ENCODE data around the gene NECAB2.
A peak's percentile ranks its signal among the peaks of the same experiment; 100 is the strongest.

NECAB2 gene

GRCh38 chr16:83967838-83968305 is at the start of gene NECAB2:
Gene NECAB2, plus strand, starts transcription at chr16:83968244. Its CDS starts 405 bp downstream, at chr16:83968649.
- no peak for DNase-seq

- no peak for DNase-seq
Observed at GRCh38 chr16:83920894-83921491, 47.1 kb upstream of the NECAB2 start.

- no peak for DNase-seq
Observed at GRCh38 chr16:83923581-83924365, 44.3 kb upstream of the NECAB2 start.

GRCh38 chr16:83924686-83925085 is 43.4 kb upstream of the NECAB2 start:
- DNase-seq, result no peak

GRCh38 chr16:83925095-83925905 is 42.7 kb upstream of the NECAB2 start:
- DNase-seq, result no peak

- DNase-seq, result no peak
Observed at GRCh38 chr16:83925957-83926725, 41.9 kb upstream of the NECAB2 start.

GRCh38 chr16:83926726-83927397 is 41.2 kb upstream of the NECAB2 start:
- peak; percentile 4 for DNase-seq

GRCh38 chr16:83928341-83929055 is 39.5 kb upstream of the NECAB2 start:
- peak; percentile 48 for DNase-seq

- DNase-seq, result no peak
Observed at GRCh38 chr16:83929811-83930555, 38.1 kb upstream of the NECAB2 start.

GRCh38 chr16:83930730-83931500 is 37.1 kb upstream of the NECAB2 start:
- DNase-seq, result no peak

GRCh38 chr16:83931556-83931955 is 36.5 kb upstream of the NECAB2 start:
- no peak for DNase-seq

- DNase-seq, result no peak
Observed at GRCh38 chr16:83932304-83932703, 35.7 kb upstream of the NECAB2 start.

GRCh38 chr16:83932955-83933673 is 34.9 kb upstream of the NECAB2 start:
- DNase-seq, result no peak

GRCh38 chr16:83933885-83934683 is 34.0 kb upstream of the NECAB2 start:
- no peak for DNase-seq

GRCh38 chr16:83934684-83934977 is 33.4 kb upstream of the NECAB2 start:
- DNase-seq, result no peak

- no peak for DNase-seq
Observed at GRCh38 chr16:83935005-83935857, 32.8 kb upstream of the NECAB2 start.

- no peak for DNase-seq
Observed at GRCh38 chr16:83935858-83936255, 32.2 kb upstream of the NECAB2 start.

Data from NK-92 treated with Interleukin-12 subunit alpha and Interleukin-12 subunit beta, amount 100 ng/mL, for 24 hours (cell line).